ENCODE results near the gene C12orf42.

Gene C12orf42

GRCh38 chr12:103513875-103514274 lies 18.1 kb upstream of the C12orf42 start:
- no peaks in the 10 kb centered on the region for H3K27me3 ChIP-seq (ENCODE audit: insufficient read depth, insufficient read length)
- DNase-seq (ENCODE audit: low read depth, low spot score), result no peak

DNA sequence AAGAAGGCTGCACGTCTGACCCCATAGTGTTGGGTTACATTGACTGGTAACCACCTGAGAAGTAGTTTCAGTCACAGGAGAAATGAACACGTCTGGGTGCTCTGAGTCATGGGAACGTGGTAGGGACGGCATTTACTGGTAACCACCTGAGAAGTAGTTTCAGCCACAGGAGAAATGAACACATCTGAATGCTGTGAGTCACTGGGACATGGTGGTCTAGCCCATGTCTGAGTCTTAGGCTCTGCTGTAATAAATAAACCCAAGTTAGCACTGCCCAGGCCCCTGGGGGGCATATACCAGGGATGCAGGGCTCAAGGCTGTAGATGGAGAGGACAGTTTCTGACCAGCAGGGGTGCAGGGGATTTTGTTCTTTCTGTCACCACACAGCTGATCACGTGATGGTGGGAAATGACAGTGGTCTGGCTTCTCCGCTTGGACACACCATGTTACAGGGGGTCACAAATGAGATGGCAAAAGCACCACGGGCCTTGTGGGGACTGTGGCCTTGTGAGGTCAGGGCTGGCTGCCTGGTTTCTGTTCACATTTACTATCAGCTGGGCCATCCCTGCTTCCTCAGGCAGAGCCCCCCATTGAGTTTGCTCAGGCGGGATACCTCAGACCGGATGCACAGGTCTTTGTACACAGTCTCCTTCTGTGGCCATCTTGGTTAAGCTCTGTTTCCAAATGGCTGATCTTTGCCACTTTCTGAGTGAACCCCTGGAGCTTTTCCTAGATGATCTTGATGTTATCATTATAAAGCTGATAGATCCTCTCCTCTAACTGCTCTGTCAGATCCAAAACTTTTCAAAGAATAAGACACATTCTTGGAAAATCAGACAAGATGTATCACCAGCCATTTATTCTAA lies 9.8 kb upstream of the C12orf42 start:
- no peaks in the 10 kb centered on the region for H3K4me1 ChIP-seq (ENCODE audit: insufficient read depth, insufficient read length)
- no peak overlapping the region for H3K4me3 ChIP-seq (ENCODE audit: insufficient read length, low read depth)
- H3K27me3 ChIP-seq (ENCODE audit: insufficient read depth, insufficient read length), result no peaks in the 10 kb centered on the region
- no peak for DNase-seq (ENCODE audit: low read depth, low spot score)
- H3K9ac ChIP-seq (ENCODE audit: insufficient read length, low read depth), result no peak overlapping the region
- H3K9me3 ChIP-seq (ENCODE audit: insufficient read depth, low read length), result no peaks in the 10 kb centered on the region
- no peaks in the 10 kb centered on the region for H3K36me3 ChIP-seq (ENCODE audit: insufficient read depth, insufficient read length, low read length)
- no peak for TF ChIP-seq SUZ12 (IDR thresholded peaks at IDR 0.05; ENCODE audit: extremely low read depth, insufficient read depth, insufficient read length)
- no peak for TF ChIP-seq YY1 (IDR thresholded peaks at IDR 0.05; ENCODE audit: insufficient read depth, insufficient read length)
- no peak for TF ChIP-seq ZNF274 (IDR thresholded peaks at IDR 0.05; ENCODE audit: low read depth, low read length)

More at GRCh38 chr12:103513875-103514274, 18.1 kb upstream of the C12orf42 start:
- no peaks in the 10 kb centered on the region for H3K36me3 ChIP-seq (ENCODE audit: insufficient read depth, insufficient read length, low read length)
- TF ChIP-seq SUZ12 (IDR thresholded peaks at IDR 0.05; ENCODE audit: extremely low read depth, insufficient read depth, insufficient read length) (no peak), YY1 (IDR thresholded peaks at IDR 0.05; ENCODE audit: insufficient read depth, insufficient read length) (no peak), ZNF274 (IDR thresholded peaks at IDR 0.05; ENCODE audit: low read depth, low read length) (no peak)
- no peak overlapping the region for H3K9ac ChIP-seq (ENCODE audit: insufficient read length, low read depth)
- no peak overlapping the region for H3K4me3 ChIP-seq (ENCODE audit: insufficient read length, low read depth)
- no peaks in the 10 kb centered on the region for H3K4me1 ChIP-seq (ENCODE audit: insufficient read depth, insufficient read length)
- no peaks in the 10 kb centered on the region for H3K9me3 ChIP-seq (ENCODE audit: insufficient read depth, low read length)

GRCh38 chr12:103504606-103505005 lies 8.8 kb upstream of the C12orf42 start:
- no peak overlapping the region for H3K4me3 ChIP-seq (ENCODE audit: insufficient read length, low read depth)
- H3K27me3 ChIP-seq (ENCODE audit: insufficient read depth, insufficient read length), result no peaks in the 10 kb centered on the region
- TF ChIP-seq ZNF274 (IDR thresholded peaks at IDR 0.05; ENCODE audit: low read depth, low read length) (no peak), YY1 (IDR thresholded peaks at IDR 0.05; ENCODE audit: insufficient read depth, insufficient read length) (no peak), SUZ12 (IDR thresholded peaks at IDR 0.05; ENCODE audit: extremely low read depth, insufficient read depth, insufficient read length) (no peak)
- H3K9me3 ChIP-seq (ENCODE audit: insufficient read depth, low read length), result no peaks in the 10 kb centered on the region
- no peak overlapping the region for H3K9ac ChIP-seq (ENCODE audit: insufficient read length, low read depth)
- no peak for DNase-seq (ENCODE audit: low read depth, low spot score)
- H3K4me1 ChIP-seq (ENCODE audit: insufficient read depth, insufficient read length), result no peaks in the 10 kb centered on the region
- no peaks in the 10 kb centered on the region for H3K36me3 ChIP-seq (ENCODE audit: insufficient read depth, insufficient read length, low read length)

- H3K27me3 ChIP-seq (ENCODE audit: insufficient read depth, insufficient read length), result no peaks in the 10 kb centered on the region
- H3K9me3 ChIP-seq (ENCODE audit: insufficient read depth, low read length), result no peaks in the 10 kb centered on the region
- H3K36me3 ChIP-seq (ENCODE audit: insufficient read depth, insufficient read length, low read length), result no peaks in the 10 kb centered on the region
- TF ChIP-seq SUZ12 (IDR thresholded peaks at IDR 0.05; ENCODE audit: extremely low read depth, insufficient read depth, insufficient read length) (no peak), YY1 (IDR thresholded peaks at IDR 0.05; ENCODE audit: insufficient read depth, insufficient read length) (no peak), ZNF274 (IDR thresholded peaks at IDR 0.05; ENCODE audit: low read depth, low read length) (no peak)
- H3K4me3 ChIP-seq (ENCODE audit: insufficient read length, low read depth), result no peak overlapping the region
- no peaks in the 10 kb centered on the region for H3K4me1 ChIP-seq (ENCODE audit: insufficient read depth, insufficient read length)
- no peak overlapping the region for H3K9ac ChIP-seq (ENCODE audit: insufficient read length, low read depth)
- peak; percentile 33 for DNase-seq (ENCODE audit: low read depth, low spot score)
Measured at GRCh38 chr12:103503546-103504480, 8.0 kb upstream of the C12orf42 start.

- no peaks in the 10 kb centered on the region for H3K4me1 ChIP-seq (ENCODE audit: insufficient read depth, insufficient read length)
- H3K27me3 ChIP-seq (ENCODE audit: insufficient read depth, insufficient read length), result no peaks in the 10 kb centered on the region
- no peak for DNase-seq (ENCODE audit: low read depth, low spot score)
- TF ChIP-seq ZNF274 (IDR thresholded peaks at IDR 0.05; ENCODE audit: low read depth, low read length) (no peak), YY1 (IDR thresholded peaks at IDR 0.05; ENCODE audit: insufficient read depth, insufficient read length) (no peak), SUZ12 (IDR thresholded peaks at IDR 0.05; ENCODE audit: extremely low read depth, insufficient read depth, insufficient read length) (no peak)
- H3K9ac ChIP-seq (ENCODE audit: insufficient read length, low read depth), result no peak overlapping the region
- H3K4me3 ChIP-seq (ENCODE audit: insufficient read length, low read depth), result no peak overlapping the region
- H3K36me3 ChIP-seq (ENCODE audit: insufficient read depth, insufficient read length, low read length), result no peaks in the 10 kb centered on the region
- H3K9me3 ChIP-seq (ENCODE audit: insufficient read depth, low read length), result no peaks in the 10 kb centered on the region
Measured at GRCh38 chr12:103501447-103501846, 5.7 kb upstream of the C12orf42 start.

GRCh38 chr12:103499571-103499970 lies 3.8 kb upstream of the C12orf42 start:
- H3K9ac ChIP-seq (ENCODE audit: insufficient read length, low read depth), result no peak overlapping the region
- no peak for TF ChIP-seq ZNF274 (IDR thresholded peaks at IDR 0.05; ENCODE audit: low read depth, low read length)
- TF ChIP-seq YY1 (IDR thresholded peaks at IDR 0.05; ENCODE audit: insufficient read depth, insufficient read length), result no peak
- TF ChIP-seq SUZ12 (IDR thresholded peaks at IDR 0.05; ENCODE audit: extremely low read depth, insufficient read depth, insufficient read length), result no peak
- H3K36me3 ChIP-seq (ENCODE audit: insufficient read depth, insufficient read length, low read length), result no peaks in the 10 kb centered on the region
- peaks cover under 1% of the 10 kb centered on the region for H3K27me3 ChIP-seq (ENCODE audit: insufficient read depth, insufficient read length)
- no peaks in the 10 kb centered on the region for H3K4me1 ChIP-seq (ENCODE audit: insufficient read depth, insufficient read length)
- DNase-seq (ENCODE audit: low read depth, low spot score), result no peak
- H3K9me3 ChIP-seq (ENCODE audit: insufficient read depth, low read length), result no peaks in the 10 kb centered on the region
- no peak overlapping the region for H3K4me3 ChIP-seq (ENCODE audit: insufficient read length, low read depth)

DNA sequence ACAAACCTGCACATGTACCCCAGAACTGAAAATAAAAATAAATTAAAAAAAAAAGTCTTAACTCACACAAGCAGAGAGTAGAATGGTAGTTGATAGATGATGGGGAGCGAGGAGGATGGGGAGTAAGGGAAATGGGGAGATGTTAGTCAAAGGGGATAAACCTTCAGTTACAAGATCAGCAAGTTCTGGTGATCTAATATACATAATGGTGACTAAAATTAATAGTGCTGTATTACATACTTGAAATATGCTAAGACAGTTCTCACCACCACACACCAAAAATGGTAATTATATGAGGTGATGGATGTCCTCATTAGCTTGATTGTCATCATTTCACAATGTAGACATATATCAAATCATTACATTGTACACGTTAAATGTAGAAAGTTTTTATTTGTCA lies 3.2 kb upstream of the C12orf42 start:
- no peak for DNase-seq (ENCODE audit: low read depth, low spot score)
- Histone ChIP-seq H3K9me3 (ENCODE audit: insufficient read depth, low read length) (no peaks in the 10 kb centered on the region), H3K9ac (ENCODE audit: insufficient read length, low read depth) (no peak overlapping the region), H3K36me3 (ENCODE audit: insufficient read depth, insufficient read length, low read length) (no peaks in the 10 kb centered on the region), H3K27me3 (ENCODE audit: insufficient read depth, insufficient read length) (peaks cover 6% of the 10 kb centered on the region), H3K4me1 (ENCODE audit: insufficient read depth, insufficient read length) (no peaks in the 10 kb centered on the region), H3K4me3 (ENCODE audit: insufficient read length, low read depth) (no peak overlapping the region)
- no peak for TF ChIP-seq YY1 (IDR thresholded peaks at IDR 0.05; ENCODE audit: insufficient read depth, insufficient read length)
